H1 (cell line): ENCODE results near the gene OR56B4. TPM values are rescaled to one million over a fixed set of nuclear protein-coding genes. Genes with fewer than 3 reads are reported as not detected.

Source experiments
- CTCF ChIA-PET: fragments of 300-600 bp; sonication (Branson Sonifier 250); formaldehyde crosslinking; loops from one replicate; lab custom pipeline; 2021; ENCODE audit not compliant: partially characterized antibody; lab: Charles Lee
- POLR2A ChIA-PET: fragments of 300-600 bp; sonication (Branson Sonifier 250); formaldehyde crosslinking; loops from one replicate; lab custom pipeline; 2021; ENCODE audit warnings: inconsistent platforms; ENCODE audit not compliant: partially characterized antibody; lab: Charles Lee
- DNase-seq, 2 experiments: peaks; one replicate each; pipeline versions ENCODE4 v3.0.0 to v3.0.0-alpha.2; 2010 to 2022; ENCODE audit warnings: low spot score in 2 of 2, low read depth in 1 of 2, mixed read lengths in 1 of 2
- FAIRE-seq: peaks from 2 replicates; lab custom pipeline; 2011; peaks lifted over from hg19 to GRCh38; lab: Jason Lieb, UNC
- H2AFZ ChIP-seq: 2 replicates; pipeline ENCODE4 v1.8.1; 2012; ENCODE audit warnings: low read length, inconsistent platforms
- H2AK5ac ChIP-seq: 2 replicates; pipeline ENCODE4 v1.6.1; 2013; ENCODE audit warnings: low read depth, low read length
- H2BK120ac ChIP-seq: replicated peaks from 2 replicates; pipeline ENCODE3; 2013; ENCODE audit warnings: low read depth, low read length, inconsistent platforms
- H2BK12ac ChIP-seq: 2 replicates; pipeline ENCODE4 v1.6.1; 2013; ENCODE audit warnings: low read depth, low read length
- H2BK15ac ChIP-seq: 2 replicates; pipeline ENCODE4 v1.6.1; 2013; ENCODE audit warnings: low read length
- H2BK20ac ChIP-seq: 2 replicates; pipeline ENCODE4 v1.6.1; 2013; ENCODE audit warnings: low read length
- H2BK5ac ChIP-seq: 2 replicates; pipeline ENCODE4 v1.6.1; 2013; ENCODE audit warnings: low read depth, low read length
- H3K14ac ChIP-seq: 2 replicates; pipeline ENCODE4 v1.6.1; 2013; ENCODE audit warnings: inconsistent platforms; ENCODE audit not compliant: insufficient read length
- H3K18ac ChIP-seq: 2 replicates; pipeline ENCODE4 v1.6.1; 2013; ENCODE audit warnings: low read length; ENCODE audit errors: extremely low read depth
- H3K23ac ChIP-seq: 2 replicates; pipeline ENCODE4 v1.6.1; 2013; ENCODE audit warnings: inconsistent platforms; ENCODE audit not compliant: insufficient read length
- H3K23me2 ChIP-seq: 2 replicates; pipeline ENCODE4 v1.6.1; 2013; ENCODE audit warnings: low read depth, low read length
- H3K27ac ChIP-seq: 2 replicates; pipeline ENCODE4 v1.6.1; 2011; ENCODE audit warnings: low read depth, low read length, inconsistent platforms
- H3K27me3 ChIP-seq, 4 experiments: replicated peaks in 1 of 4; 1 replicate in 1 of 4; 2 replicates in 3 of 4; pipeline versions ENCODE4 v1.6.1 to v1.8.1; 2011 to 2013; ENCODE audit warnings: low read length in 3 of 4, mild to moderate bottlenecking in 3 of 4, inconsistent platforms in 2 of 4, mixed read lengths in 2 of 4, moderate library complexity in 1 of 4; ENCODE audit not compliant: control insufficient read depth in 3 of 4, insufficient read depth in 3 of 4; ENCODE audit errors: extremely low read depth in 1 of 4
- H3K36me3 ChIP-seq, 4 experiments: 2 replicates each; pipeline versions ENCODE4 v1.6.1 to v1.8.1; 2011 to 2013; ENCODE audit warnings: mild to moderate bottlenecking in 4 of 4, low read length in 3 of 4, moderate library complexity in 2 of 4, control low read depth in 1 of 4, inconsistent platforms in 1 of 4; ENCODE audit not compliant: insufficient read depth in 4 of 4, control insufficient read depth in 2 of 4
- H3K4ac ChIP-seq: replicated peaks from 2 replicates; pipeline ENCODE3; 2013; ENCODE audit warnings: low read length, low read depth, mixed read lengths, inconsistent platforms; ENCODE audit not compliant: insufficient read length
- H3K4me1 ChIP-seq, 4 experiments: replicated peaks in 1 of 4; 1 replicate in 1 of 4; 2 replicates in 3 of 4; pipeline versions ENCODE4 v1.6.1 to v1.8.1; 2011 to 2013; ENCODE audit warnings: low read length in 3 of 4, inconsistent platforms in 2 of 4, mixed read lengths in 1 of 4; ENCODE audit not compliant: insufficient read depth in 4 of 4, control insufficient read depth in 3 of 4
- H3K4me2 ChIP-seq, 2 experiments: 2 replicates each; pipeline versions ENCODE4 v1.6.1 to v1.8.1; 2011 to 2013; ENCODE audit warnings: low read depth in 2 of 2, low read length in 2 of 2, control low read depth in 1 of 2, inconsistent platforms in 1 of 2, mild to moderate bottlenecking in 1 of 2; ENCODE audit not compliant: insufficient read depth in 1 of 2
- H3K4me3 ChIP-seq, 4 experiments: fragments of 200-600, 300-600 bp in 1 of 4; sonication (generic), shearing (Covaris generic), sonication (Bioruptor Twin) in 1 of 4; 2 replicates each; pipeline versions ENCODE4 v1.5.1 to v1.8.1; 2011 to 2016; ENCODE audit warnings: low read length in 4 of 4, low read depth in 3 of 4, control low read depth in 2 of 4, inconsistent platforms in 2 of 4, mild to moderate bottlenecking in 2 of 4, mixed read lengths in 1 of 4, moderate library complexity in 1 of 4; ENCODE audit not compliant: insufficient read depth in 2 of 4; ENCODE audit errors: extremely low read depth in 1 of 4
- H3K56ac ChIP-seq: replicated peaks from 2 replicates; pipeline ENCODE3; 2013; ENCODE audit warnings: low read depth, mild to moderate bottlenecking, mixed read lengths, low read length, inconsistent platforms; ENCODE audit not compliant: insufficient read length
- H3K79me1 ChIP-seq: 2 replicates; pipeline ENCODE4 v1.6.1; 2013; ENCODE audit warnings: low read depth, low read length, control low read depth
- H3K79me2 ChIP-seq, 2 experiments: 2 replicates each; pipeline versions ENCODE4 v1.6.1 to v1.8.1; 2012 to 2013; ENCODE audit warnings: low read length in 2 of 2, mild to moderate bottlenecking in 2 of 2, inconsistent platforms in 1 of 2; ENCODE audit not compliant: insufficient read depth in 2 of 2, control insufficient read depth in 1 of 2
- H3K9ac ChIP-seq, 4 experiments: replicated peaks in 1 of 4; 1 replicate in 1 of 4; 2 replicates in 3 of 4; pipeline versions ENCODE4 v1.6.1 to v1.8.1; 2011 to 2013; ENCODE audit warnings: low read depth in 3 of 4, low read length in 3 of 4, control low read depth in 2 of 4, mild to moderate bottlenecking in 2 of 4, moderate library complexity in 2 of 4, inconsistent platforms in 1 of 4; ENCODE audit errors: extremely low read depth in 1 of 4
- H3K9me3 ChIP-seq, 2 experiments: 2 replicates each; pipeline versions ENCODE4 v1.6.1 to v1.8.1; 2012 to 2013; ENCODE audit warnings: mild to moderate bottlenecking in 2 of 2, moderate library complexity in 2 of 2, control low read depth in 1 of 2, inconsistent platforms in 1 of 2, low read depth in 1 of 2, low read length in 1 of 2, mixed read lengths in 1 of 2; ENCODE audit not compliant: insufficient read depth in 2 of 2
- H4K20me1 ChIP-seq, 2 experiments: replicated peaks in 1 of 2; 2 replicates each; pipeline versions ENCODE3 to v1.8.1; 2011 to 2013; ENCODE audit warnings: inconsistent platforms in 2 of 2, low read length in 2 of 2, mild to moderate bottlenecking in 1 of 2; ENCODE audit not compliant: insufficient read depth in 2 of 2, control insufficient read depth in 1 of 2
- H4K5ac ChIP-seq: 2 replicates; pipeline ENCODE4 v1.6.1; 2013; ENCODE audit warnings: low read length, low read depth, mixed read lengths, inconsistent platforms; ENCODE audit not compliant: insufficient read length
- H4K8ac ChIP-seq: 2 replicates; pipeline ENCODE4 v1.8.0; 2013; ENCODE audit warnings: mild to moderate bottlenecking, moderate library complexity, low read length, inconsistent platforms; ENCODE audit not compliant: insufficient read depth; ENCODE audit errors: extremely low read depth
- H4K91ac ChIP-seq: replicated peaks from 2 replicates; pipeline ENCODE3; 2013; ENCODE audit warnings: low read length, mixed read lengths, inconsistent platforms; ENCODE audit not compliant: insufficient read length
- BACH1 ChIP-seq: IDR thresholded peaks from 2 replicates; pipeline ENCODE4 v1.6.1; 2012; ENCODE audit warnings: low read length, improper control_type of control experiment
- CEBPB ChIP-seq: IDR thresholded peaks from 2 replicates; pipeline ENCODE4 v1.6.1; 2012; ENCODE audit warnings: low read depth, low read length
- CTBP2 ChIP-seq: IDR thresholded peaks from 2 replicates; pipeline ENCODE4 v1.7.0; 2011; ENCODE audit warnings: borderline replicate concordance, mild to moderate bottlenecking, moderate library complexity, mixed read lengths, low read length; ENCODE audit not compliant: insufficient read depth, insufficient read length
- EZH2 ChIP-seq: fragments of 200-600 bp; sonication (generic); IDR thresholded peaks from 2 replicates; pipeline ENCODE4 v1.7.1; 2012; ENCODE audit warnings: low read depth, mild to moderate bottlenecking, moderate library complexity, low read length, inconsistent platforms; ENCODE audit not compliant: severe bottlenecking
- HDAC2 ChIP-seq, 2 experiments: fragments of 300-600 bp in 1 of 2; sonication (generic) in 1 of 2; IDR thresholded peaks; 2 replicates each; pipeline ENCODE4 v1.6.1; 2011 to 2012; ENCODE audit warnings: low read depth in 2 of 2, low read length in 2 of 2, mild to moderate bottlenecking in 2 of 2, moderate library complexity in 2 of 2, borderline replicate concordance in 1 of 2, inconsistent platforms in 1 of 2
- KDM1A ChIP-seq: fragments of 200-600, 300-600 bp; sonication (generic); IDR thresholded peaks from 2 replicates; pipeline ENCODE4 v1.7.1; 2016; ENCODE audit warnings: mild to moderate bottlenecking, low read length, borderline replicate concordance
- RBBP5 ChIP-seq: IDR thresholded peaks from 2 replicates; pipeline ENCODE4 v1.7.1; 2012; ENCODE audit warnings: low read depth, mild to moderate bottlenecking, inconsistent platforms, low read length, moderate library complexity, borderline replicate concordance
- RFX5 ChIP-seq: IDR thresholded peaks from 2 replicates; pipeline ENCODE4 v1.6.1; 2011; ENCODE audit warnings: low read depth, low read length, improper control_type of control experiment, borderline replicate concordance
- TBP ChIP-seq: IDR thresholded peaks from 2 replicates; pipeline ENCODE4 v1.6.1; 2011; ENCODE audit warnings: low read depth, low read length, improper control_type of control experiment
- WGBS, 2 experiments: shearing (Covaris generic) in 1 of 2; methylation state at CpG; one replicate each; pipeline versions ENCODE4 v1.1.6 to v1.1.7; 2013 to 2015; ENCODE audit warnings: low lambda C conversion rate in 2 of 2, mixed read lengths in 2 of 2, inconsistent platforms in 1 of 2, low coverage in 1 of 2, missing lambda C conversion rate in 1 of 2; ENCODE audit not compliant: insufficient replicate concordance in 2 of 2, insufficient coverage in 1 of 2, insufficient read length in 1 of 2; ENCODE audit errors: extremely low coverage in 1 of 2, missing lambda C conversion rate in 1 of 2; 5-methylcytosine and 5-hydroxymethylcytosine counted together
- polyA plus RNA-seq, 7 experiments: library from polyadenylated mRNA; depleted of rRNA in 3 of 7; stranded (reverse) in 5 of 7; unstranded in 2 of 7; fragments of >200 nt in 5 of 7; fragments of 200-250 nt in 2 of 7; gene quantifications; 1 replicate in 5 of 7; 2 replicates in 1 of 7; 4 replicates in 1 of 7; pipeline versions ENCODE4 v1.2.1 to v1.2.3, GENCODE V29; 2011 to 2013; ENCODE audit warnings: missing spikeins in 2 of 7, mixed read lengths in 2 of 7
- total RNA-seq: library from RNA; stranded (reverse); fragmentation: NEBNext Ultra II Directional; extraction: Animal tissue kit (Norgen Biotek cat#: 25700); gene quantifications from 2 replicates; pipeline ENCODE4 v1.2.1, GENCODE V29; 2021
- TF ChIP-seq, protein P1 (sequence below): IDR thresholded peaks from 2 replicates; pipeline ENCODE4 v1.6.1; 2011; ENCODE audit warnings: low read depth, mild to moderate bottlenecking, low read length; ENCODE audit not compliant: insufficient read depth
- TF ChIP-seq, protein P2 (sequence below): IDR thresholded peaks from 2 replicates; pipeline ENCODE4 v1.6.1; 2012; ENCODE audit warnings: inconsistent platforms
- TF ChIP-seq, protein P3 (sequence below): IDR thresholded peaks from 2 replicates; pipeline ENCODE4 v1.6.1; 2012; ENCODE audit warnings: inconsistent platforms

OR56B4 gene
- total and polyA plus RNA-seq, 2 of the 8 experiments (the other 6 are each of a cell fraction or from before 2014, with no cell fraction given) = not detected

DNA sequence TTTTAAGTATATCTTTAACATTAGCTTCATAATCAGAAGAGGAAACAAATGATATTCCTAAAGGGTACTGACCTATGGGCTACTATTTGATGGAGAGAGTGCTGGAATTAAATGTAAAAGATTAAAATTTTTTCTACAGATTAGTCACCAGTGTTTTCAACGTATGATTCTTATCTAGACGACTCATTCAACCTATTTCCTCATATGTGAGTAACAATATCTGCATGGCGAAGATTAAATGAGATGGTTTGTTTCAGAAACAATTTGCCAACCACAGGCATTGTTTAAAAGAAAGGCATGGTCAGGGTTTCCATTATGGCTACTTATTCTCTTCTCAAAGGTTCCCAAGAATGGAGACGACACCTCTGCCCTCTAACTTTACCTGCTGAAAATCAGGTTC is 20.4 kb downstream of the OR56B4 start:
- Histone ChIP-seq H3K4me3 (no peak overlapping the region), H3K27ac (no peak overlapping the region), H3K4me1 (no peaks in the 10 kb centered on the region), H2BK20ac (no peak overlapping the region), H4K5ac (no peak overlapping the region), H2BK12ac (no peak overlapping the region), H3K27me3 (no peaks in the 10 kb centered on the region), H2BK120ac (no peak overlapping the region), H3K14ac (no peak overlapping the region), H2AK5ac (no peak overlapping the region), H2BK15ac (no peak overlapping the region), H4K20me1 (no peaks in the 10 kb centered on the region), H4K8ac (no peak overlapping the region), H3K79me1 (no peaks in the 10 kb centered on the region), H3K18ac (no peak overlapping the region), H3K23ac (no peak overlapping the region), H2BK5ac (no peak overlapping the region), H4K91ac (no peak overlapping the region), H2AFZ (no peak overlapping the region), H3K79me2 (no peaks in the 10 kb centered on the region), H3K9ac (no peak overlapping the region), H3K36me3 (no peaks in the 10 kb centered on the region; a peak in 1 of 8 replicates), H3K4me2 (no peak overlapping the region), H3K23me2 (no peaks in the 10 kb centered on the region), H3K56ac (no peak overlapping the region), H3K9me3 (no peaks in the 10 kb centered on the region), H3K4ac (no peak overlapping the region)
- POLR2A ChIA-PET = no interaction called here
- FAIRE-seq (no peak), DNase-seq (no peak)
- CTCF ChIA-PET = interaction anchor here (0.9 to 2.0 kb wide), 3 partner anchors 14 to 235 kb away, joined by 3 to 5 read pairs (median 4); no protein-coding TSS in a partner anchor
- WGBS, 2 experiments = 91% methylated on average over 4 of the region's 4 CpGs; no CpG with 5 or more reads in 1 of the 2 experiments
- TF ChIP-seq, protein P1, sequence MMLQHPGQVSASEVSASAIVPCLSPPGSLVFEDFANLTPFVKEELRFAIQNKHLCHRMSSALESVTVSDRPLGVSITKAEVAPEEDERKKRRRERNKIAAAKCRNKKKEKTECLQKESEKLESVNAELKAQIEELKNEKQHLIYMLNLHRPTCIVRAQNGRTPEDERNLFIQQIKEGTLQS = no peak
- TF ChIP-seq, protein P2, sequence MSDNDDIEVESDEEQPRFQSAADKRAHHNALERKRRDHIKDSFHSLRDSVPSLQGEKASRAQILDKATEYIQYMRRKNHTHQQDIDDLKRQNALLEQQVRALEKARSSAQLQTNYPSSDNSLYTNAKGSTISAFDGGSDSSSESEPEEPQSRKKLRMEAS = no peak
- TF ChIP-seq RFX5 = no peak
- TF ChIP-seq BACH1 = no peak
- no peak for TF ChIP-seq KDM1A
- no peak for TF ChIP-seq EZH2
- no peak for TF ChIP-seq CEBPB
- TF ChIP-seq RBBP5 = no peak
- no peak for TF ChIP-seq CTBP2
- TF ChIP-seq TBP = no peak
- no peak for TF ChIP-seq HDAC2 (IDR thresholded peaks at IDR 0.05; ENCODE audit: borderline replicate concordance in 1 of 2, low read depth in 2 of 2, low read length in 2 of 2)
- TF ChIP-seq, protein P3, sequence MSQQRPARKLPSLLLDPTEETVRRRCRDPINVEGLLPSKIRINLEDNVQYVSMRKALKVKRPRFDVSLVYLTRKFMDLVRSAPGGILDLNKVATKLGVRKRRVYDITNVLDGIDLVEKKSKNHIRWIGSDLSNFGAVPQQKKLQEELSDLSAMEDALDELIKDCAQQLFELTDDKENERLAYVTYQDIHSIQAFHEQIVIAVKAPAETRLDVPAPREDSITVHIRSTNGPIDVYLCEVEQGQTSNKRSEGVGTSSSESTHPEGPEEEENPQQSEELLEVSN = no peak
